Stimulated activated CD8-positive, alpha-beta memory T cell treated with anti-CD3 and anti-CD28 coated beads, Interleukin-4, amount 100 ng/mL, for 4 hours (primary cell): Measurements from ENCODE around the gene PAX6.

ENCODE experiments used
- DNase-seq, 2 donors: peaks; one replicate each; pipeline ENCODE4 v3.0.0-alpha.2; 2020; ENCODE audit warnings: low read depth in 2 of 2, low spot score in 1 of 2

The PAX6 gene

DNA sequence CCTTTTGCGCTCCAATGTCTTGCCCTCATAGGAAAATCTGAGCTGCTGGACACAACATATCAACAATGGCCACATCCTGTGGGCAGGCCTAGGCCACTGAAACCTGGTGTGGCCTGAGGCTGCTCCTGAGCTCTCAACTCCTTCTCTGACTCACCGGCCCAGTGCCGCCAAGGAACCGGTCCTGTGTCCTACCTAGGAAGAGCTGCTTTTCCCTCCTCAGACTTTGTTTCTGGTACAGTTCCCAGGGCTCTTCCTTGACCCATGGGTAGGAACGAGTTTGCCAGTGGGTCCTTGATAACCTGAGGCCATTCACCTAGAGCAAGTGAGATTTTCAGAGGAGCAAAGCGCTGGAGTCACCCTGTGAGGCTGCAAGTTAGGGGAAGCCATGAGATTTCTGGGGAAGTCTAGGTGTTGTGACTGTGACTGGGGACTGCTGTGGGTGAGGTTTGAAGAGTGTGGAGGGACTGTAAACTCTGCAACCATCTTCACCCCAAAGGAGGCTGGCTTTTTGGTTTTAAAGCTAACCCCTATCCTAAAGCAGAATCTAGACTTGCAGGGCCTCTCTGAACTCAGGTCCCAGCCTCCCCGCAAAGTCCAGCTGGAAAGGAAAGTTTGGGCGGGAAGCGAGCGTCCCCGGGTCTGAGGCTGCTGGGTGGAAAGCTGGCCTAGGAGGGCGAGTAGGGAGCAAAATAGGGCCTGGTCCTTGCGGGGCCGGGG lies 12.0 kb upstream of the PAX6 start:
- no peak for DNase-seq

DNA sequence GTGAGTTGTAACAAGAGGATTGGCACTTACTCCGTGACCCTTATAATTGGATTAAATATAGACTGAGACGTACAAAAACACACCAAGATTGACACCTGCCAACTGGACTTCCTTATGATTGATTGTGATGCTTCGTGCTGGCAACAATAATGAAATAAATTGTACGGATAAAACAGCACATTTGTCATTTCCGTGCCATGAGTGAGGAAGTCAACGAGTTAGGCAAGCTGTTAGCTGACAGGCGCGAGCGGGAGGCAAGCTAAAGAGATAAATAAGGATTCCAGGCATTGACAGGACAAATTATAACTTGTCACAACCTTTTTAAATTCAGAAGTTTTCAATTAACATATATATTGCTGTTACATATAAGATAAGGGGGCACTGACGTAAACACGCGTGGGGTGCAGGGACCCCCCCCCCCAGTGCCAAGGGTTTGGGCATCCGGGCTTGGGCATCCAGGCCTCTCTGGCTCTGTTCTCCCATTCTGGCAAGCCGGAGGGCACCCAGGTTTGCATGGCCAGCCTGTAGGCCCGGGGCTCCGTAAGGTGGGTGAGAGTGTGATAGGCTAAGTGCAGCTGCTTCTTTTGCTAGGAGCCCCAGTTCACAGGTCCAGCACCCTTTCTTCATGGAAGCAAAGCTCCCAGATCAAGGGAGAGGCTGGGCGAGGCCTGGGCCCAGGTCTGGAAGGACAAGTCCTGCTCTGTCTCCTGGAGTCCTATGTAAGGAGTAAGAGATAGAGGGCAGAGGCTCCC lies 11.2 kb upstream of the PAX6 start:
- DNase-seq: no peak

DNA sequence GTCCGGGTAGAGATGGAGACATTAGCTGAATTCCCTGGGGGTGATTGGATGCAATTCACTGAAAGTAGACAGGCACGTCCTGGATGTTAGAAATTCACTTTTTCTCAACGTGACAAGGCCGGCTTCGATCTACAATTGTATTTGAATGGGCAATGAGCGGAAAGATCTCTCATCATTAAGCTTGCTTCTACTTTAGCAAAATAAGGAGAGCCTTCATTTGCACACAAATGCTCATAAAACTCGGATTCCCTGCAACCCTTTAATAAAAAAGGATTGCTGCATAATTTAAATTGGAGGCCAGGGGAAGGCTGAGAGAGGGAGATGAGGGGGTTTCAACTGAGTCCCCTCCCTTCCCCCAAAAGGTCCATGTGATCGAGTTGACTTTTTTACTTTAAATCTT lies 10.6 kb upstream of the PAX6 start:
- DNase-seq: no peak

- DNase-seq: no peak
Measured at GRCh38 chr11:31821235-31821764, 10.2 kb upstream of the PAX6 start.

GRCh38 chr11:31820438-31820818 lies 9.3 kb upstream of the PAX6 start:
- no peak for DNase-seq

DNA sequence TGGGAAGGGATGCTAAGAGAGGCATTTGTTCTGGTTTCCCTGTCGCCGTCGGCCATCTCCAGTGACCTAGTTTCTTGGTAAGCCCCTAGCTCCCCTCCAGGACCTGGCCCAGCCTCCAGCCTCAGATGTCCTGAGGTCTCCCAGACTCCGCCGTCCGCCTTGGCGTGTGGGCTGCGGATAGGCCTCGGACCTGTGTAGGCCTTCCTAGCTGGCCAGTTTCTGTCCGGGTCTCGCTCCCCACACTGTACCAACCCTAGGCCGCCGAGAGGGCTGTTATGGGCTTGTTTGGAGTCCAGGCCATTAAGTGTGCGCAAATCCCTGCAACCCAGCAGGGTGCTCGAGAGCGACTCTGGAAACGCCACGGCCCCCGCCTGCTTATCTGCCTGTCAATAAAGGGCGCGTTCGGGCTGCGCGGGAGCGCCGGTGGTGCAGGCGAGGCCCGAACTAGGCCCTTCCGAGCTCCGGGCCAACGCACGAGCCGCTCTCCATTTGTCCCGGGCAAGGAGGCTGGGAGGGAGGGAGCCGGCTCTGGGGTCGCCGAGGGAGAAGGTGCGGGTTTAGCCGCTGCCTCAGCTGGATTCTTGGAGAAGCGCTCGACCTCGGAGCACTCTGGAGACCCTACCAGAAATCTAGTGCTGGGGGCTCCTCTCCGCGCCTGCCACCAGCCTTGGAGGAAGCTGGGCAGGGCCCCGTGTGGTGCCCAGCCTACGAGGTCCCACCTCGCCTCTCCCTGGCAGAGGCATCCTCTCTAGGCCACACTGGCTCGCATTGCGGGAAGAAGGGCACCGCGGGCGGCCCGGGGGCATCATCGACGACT lies 8.7 kb upstream of the PAX6 start:
- DNase-seq: no peak

DNA sequence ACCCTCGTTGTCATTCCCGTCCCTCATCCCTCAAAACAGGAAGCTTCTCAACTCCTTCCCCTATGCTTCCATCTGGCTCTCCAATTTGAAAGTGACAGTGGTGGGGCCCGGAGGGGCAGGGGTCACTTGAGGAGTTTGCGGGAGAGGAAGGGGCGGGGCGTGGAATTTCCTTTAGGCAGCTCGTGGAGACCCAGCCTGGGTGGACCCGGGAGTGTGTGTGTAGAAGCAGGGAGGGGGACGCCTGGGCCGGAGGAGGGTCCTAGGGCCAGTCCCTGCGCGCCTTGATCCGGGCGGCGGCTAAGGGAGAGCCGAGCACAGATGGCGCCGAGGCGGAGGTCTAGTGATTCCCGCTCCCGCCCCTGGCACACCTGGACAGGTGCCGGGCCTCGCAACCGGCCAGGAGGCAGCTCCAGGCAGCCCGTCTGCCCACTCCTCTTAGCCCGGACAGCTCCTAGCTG lies 7.8 kb upstream of the PAX6 start:
- no peak for DNase-seq

DNA sequence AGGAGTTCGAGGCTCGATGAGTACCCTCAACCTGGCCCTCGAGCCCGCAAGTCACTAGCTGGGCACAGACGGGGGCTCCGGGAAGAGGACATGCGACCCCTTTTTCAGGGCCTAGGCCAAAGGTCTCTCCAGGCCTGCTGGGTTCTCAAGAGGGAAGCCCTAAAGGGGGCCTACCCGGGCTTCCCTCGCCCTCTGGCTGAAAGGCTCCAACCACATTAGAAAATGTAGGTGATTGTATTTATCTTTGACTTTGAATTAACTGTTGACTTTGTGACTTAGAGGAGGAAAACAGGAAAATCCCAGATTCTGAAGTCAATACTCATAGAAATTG lies 7.3 kb upstream of the PAX6 start:
- DNase-seq: no peak

- DNase-seq: no peak
Measured at GRCh38 chr11:31817621-31818424, 6.7 kb upstream of the PAX6 start.

DNA sequence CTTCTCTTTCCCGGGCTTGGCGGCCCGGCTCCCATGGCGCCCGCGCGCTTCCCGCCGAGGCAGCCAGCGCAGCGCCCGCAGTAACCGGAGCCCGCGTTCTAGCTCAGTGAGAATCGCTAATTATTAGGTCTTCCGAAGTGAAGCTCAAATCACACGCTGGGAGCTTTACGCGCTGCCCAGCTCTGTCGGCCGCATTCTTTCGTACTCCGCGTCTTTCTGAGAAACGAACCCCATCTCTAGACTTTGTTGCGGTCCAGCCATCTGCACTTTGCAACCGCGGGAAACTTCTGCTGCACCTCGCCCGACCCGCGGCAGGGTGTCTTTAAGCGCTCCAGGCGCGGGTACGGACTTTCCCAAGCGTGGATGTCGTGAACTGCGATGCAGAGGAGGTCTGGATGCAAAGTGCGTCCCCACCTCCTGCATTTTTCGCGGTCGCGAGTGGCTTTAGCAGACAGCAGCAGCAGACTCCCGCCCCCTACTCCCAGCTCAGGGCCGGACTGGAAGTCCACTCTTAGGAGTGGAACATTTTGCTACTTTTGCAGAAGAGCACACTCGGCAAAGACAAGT lies 6.0 kb upstream of the PAX6 start:
- DNase-seq: no peak

GRCh38 chr11:31816468-31817053 lies 5.4 kb upstream of the PAX6 start:
- DNase-seq: no peak

DNA sequence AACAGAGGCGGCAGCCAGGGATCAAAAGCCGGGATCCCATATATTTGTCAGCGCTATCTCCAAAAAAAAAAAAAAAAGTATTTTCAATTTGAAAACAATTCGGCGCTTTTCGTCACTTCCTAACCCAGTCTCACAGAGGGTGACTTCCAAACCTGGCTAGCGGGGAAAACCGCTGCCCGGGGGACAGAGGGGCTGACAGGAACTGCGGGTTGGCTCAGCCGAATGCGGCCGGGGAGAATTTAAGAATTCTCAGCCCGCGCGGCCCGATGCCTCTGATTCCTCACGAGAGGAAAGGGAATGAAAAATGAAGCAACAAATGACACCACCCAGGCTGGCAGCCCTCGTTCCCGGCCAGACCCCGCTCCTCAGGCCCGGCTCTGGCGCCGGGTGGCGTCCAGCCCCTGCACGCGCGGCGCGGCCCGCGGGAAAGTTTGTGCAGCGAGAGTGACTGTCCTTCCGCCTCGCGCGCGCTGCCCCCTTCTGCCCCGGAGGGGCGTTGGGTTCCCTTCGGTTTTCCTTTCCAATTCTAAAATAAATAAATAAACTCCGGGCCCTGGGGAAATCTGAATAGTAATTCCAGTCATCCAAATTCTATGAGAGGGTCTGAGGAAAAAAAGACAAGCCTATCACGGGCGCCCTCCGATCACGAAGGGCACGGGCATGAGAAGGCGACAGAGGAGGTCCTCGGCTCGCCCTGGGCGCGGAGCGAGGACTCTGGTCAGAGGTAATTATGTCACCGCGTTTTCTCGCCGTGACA lies 4.8 kb upstream of the PAX6 start:
- DNase-seq: no peak

DNA sequence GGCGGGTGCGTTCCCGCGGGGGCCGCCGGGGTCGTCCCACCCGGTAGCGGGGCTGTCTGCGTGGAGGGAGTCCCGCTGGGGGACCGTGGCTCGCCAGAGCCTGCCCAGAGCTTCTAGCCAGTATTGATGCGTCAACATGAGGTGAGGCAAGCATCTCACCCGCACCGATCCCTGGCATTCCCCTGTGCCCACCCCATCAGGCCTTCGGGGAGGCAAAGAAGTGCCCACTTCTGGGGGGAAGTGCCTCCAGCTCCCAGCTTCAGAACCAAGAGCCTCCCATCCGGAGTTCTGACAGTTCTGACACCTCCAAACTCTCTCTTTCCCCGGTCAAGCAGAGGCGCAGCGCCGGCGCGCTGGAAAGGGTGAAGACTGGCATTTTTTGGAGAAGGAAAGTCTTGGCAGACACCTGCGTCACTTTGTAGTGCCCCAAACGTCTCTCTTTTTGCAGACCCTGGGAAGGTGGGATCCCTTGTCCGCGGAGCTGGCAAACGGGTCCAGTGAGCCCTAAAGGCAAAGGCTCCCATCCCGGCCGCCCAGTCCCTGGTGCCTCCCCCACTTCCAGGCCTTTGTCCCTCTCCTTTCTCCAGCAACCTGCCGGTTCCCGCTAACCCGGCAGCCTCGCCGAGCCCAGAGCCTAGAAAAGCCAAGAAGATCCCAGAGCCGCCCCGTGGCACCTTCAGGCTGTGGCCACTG lies 3.2 kb upstream of the PAX6 start:
- DNase-seq: no peak

- no peak for DNase-seq
Measured at GRCh38 chr11:31813391-31814175, 2.5 kb upstream of the PAX6 start.

DNA sequence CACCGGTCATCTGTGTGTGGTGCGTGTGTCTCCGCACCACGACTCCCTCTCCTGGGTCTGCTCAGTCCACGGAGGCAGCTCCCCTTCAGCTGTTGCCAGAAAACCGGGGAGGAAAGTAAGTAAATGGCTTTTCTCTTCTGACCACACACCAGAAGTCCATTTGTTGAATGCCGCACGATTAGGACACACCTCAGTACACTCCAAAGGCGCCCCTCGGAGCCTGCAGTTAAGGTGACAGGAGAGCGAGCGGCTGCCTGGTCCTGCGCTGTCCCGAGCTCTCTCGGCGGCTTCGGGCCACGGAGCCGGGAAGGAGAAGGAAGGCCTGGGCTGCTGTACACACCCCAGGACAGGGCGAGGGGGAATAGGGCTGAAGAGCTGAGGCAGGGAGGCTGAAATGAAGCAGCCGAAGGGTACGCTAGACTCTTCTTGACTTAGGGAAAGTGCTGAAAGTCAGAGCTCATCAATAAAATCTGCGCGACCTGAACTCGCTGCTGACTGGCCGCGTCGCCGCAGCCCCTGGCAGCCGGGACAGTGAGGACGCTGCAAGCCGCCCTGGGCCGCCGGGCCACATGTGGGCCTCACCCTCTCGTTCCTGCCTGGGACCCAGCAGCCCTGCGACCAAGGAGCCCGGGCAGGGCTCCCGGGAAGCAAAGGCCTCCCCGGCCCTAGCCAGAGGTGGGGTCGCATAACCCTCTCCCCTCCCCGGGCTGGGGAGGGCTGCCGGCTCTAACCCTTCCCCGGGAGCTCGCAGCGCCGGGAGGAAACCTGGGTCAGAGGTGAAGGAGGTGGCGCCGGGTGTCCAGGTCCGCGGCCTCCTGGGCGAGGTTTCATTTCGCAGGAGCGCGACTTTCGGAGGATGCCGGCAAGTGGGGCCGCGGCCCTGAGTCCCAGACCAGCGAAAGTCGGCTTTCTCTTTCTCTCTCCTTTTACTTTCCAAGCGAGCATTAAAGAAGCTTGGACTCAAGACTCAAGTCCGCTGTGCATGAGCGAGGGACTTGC lies 1.6 kb upstream of the PAX6 start:
- no peak for DNase-seq

GRCh38 chr11:31809857-31810778 lies 1.0 kb downstream of the PAX6 start:
- DNase-seq: no peak
